ENCODE data around the gene ARF5. TPM values are rescaled to one million over a fixed set of nuclear protein-coding genes. Genes with fewer than 3 reads are reported as not detected.

Gene ARF5
- total RNA-seq, 1 donor: 75.6 TPM

DNA sequence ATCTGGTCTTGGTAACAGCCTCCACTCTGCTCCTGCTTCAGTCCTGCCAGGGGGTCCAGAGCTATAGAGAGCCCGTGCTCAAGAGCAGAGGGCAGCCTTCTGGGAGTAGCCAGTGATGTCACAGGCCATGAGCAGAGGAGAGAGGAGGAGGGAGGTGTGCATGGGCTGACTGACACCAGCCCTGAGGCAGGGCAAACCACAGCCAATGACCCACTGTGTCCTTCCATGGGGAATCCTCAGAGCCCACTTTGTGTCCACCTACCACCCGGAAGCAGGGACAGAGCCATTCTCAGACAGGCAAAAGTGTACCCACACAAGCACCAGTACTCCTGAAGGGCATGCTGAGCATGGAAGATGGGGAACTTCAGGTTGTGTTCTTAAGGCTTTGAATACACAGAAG is 29.8 kb downstream of the ARF5 start, which contains the start of gene PAX4:
Gene PAX4, minus strand, starts transcription at position 101 of the 400 bp plus-strand sequence. CDS start 2,214 bp downstream, outside the sequence.
- no peak for DNase-seq (ENCODE audit: low read depth)
- TF ChIP-seq, protein P1, sequence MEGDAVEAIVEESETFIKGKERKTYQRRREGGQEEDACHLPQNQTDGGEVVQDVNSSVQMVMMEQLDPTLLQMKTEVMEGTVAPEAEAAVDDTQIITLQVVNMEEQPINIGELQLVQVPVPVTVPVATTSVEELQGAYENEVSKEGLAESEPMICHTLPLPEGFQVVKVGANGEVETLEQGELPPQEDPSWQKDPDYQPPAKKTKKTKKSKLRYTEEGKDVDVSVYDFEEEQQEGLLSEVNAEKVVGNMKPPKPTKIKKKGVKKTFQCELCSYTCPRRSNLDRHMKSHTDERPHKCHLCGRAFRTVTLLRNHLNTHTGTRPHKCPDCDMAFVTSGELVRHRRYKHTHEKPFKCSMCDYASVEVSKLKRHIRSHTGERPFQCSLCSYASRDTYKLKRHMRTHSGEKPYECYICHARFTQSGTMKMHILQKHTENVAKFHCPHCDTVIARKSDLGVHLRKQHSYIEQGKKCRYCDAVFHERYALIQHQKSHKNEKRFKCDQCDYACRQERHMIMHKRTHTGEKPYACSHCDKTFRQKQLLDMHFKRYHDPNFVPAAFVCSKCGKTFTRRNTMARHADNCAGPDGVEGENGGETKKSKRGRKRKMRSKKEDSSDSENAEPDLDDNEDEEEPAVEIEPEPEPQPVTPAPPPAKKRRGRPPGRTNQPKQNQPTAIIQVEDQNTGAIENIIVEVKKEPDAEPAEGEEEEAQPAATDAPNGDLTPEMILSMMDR (IDR thresholded peaks at IDR 0.05; ENCODE audit: insufficient read depth, low read depth, low read length): no peak

GRCh38 chr7:127618775-127619174 is 30.6 kb downstream of the ARF5 start:
- no peak for DNase-seq (ENCODE audit: low read depth)
- TF ChIP-seq, protein P1 (IDR thresholded peaks at IDR 0.05; ENCODE audit: insufficient read depth, low read depth, low read length): no peak
- H3K4me3 ChIP-seq (ENCODE audit: low read depth, low read length): no peak overlapping the region

More for the DNA sequence above, 29.8 kb downstream of the ARF5 start, which contains the start of gene PAX4:
- H3K4me3 ChIP-seq (ENCODE audit: low read depth, low read length): no peak within 1 kb of the TSS

DNA sequence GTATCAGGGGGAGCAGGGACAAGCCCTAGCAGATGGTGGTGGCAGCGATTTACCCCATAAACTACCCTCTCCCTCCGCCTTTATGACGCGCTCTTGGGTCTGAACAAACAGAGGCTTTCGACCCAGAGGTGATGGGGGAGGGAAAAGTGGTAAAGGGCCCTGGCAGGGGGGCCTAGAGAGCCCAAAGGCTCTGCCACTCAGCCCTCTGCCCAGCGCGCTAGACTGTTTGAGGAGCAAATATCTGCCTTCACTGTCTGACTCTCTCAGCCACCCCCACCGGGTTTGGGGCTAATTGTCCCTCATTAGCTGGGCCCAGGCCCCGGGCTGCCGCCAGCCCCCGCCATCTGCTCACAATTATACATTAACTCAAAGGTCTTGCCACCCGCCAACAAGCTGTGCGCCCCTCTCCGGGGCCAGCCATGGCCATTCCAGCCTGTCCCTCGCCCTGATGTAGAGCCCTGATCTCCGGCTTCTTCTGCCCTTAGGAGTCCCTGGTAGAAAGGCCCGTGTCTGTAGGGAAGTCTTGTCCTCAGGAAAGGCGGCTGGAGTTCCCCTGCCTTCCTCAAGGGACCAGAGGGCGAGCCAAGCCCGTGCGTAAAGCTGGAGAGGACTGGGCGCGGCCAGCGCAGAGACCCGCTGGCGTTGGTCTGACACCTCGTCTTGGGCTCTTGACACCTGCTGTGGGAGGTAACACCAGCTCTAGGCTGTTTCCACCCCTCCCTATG is 31.6 kb downstream of the ARF5 start:
- DNase-seq (ENCODE audit: low read depth): no peak
- TF ChIP-seq, protein P1 (IDR thresholded peaks at IDR 0.05; ENCODE audit: insufficient read depth, low read depth, low read length): no peak
- no peak overlapping the region for H3K4me3 ChIP-seq (ENCODE audit: low read depth, low read length)

DNA sequence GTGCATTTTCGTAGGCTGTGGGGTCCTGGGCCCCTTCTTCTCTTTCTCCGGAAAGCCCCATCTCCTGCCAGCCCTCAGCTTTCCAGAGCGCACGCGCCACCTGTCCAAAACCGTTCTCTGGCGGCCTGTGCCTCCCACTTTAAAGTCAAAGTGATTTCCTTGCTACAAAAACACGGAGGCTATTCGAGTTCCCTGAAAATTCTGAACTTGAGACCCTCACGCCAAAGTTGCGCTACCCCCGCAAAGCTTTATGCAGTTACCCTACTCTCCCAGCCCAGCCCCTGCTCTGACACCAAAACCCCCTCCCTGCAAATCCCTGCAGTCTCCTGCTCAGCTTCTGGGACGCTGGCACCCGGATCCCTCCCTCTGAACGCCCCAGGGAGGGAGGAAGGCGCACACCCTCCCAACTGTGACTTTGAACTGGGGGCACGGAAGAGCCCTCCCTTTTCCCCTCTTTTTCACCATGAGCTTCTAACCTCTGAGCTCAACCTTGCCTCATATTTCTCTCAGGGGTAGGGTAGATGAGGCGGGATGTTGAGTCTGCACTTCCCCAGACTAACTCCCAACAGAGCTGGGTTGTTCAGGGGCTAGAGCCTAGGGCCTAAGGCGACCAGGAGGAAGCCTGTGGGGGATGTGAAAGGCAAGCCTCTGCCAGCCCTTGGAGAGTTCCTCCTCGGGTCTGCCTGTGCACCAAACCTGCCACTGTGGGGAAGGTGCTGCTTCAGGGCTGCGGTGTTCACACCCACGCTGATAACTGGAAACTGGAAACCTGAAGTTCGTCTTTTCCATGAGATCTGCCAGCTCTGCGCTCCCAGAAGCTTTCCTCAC is 32.4 kb downstream of the ARF5 start:
- no peak for DNase-seq (ENCODE audit: low read depth)
- TF ChIP-seq, protein P1 (IDR thresholded peaks at IDR 0.05; ENCODE audit: insufficient read depth, low read depth, low read length): no peak
- no peak overlapping the region for H3K4me3 ChIP-seq (ENCODE audit: low read depth, low read length)

GRCh38 chr7:127625331-127625730 is 37.1 kb downstream of the ARF5 start:
- TF ChIP-seq, protein P1 (IDR thresholded peaks at IDR 0.05; ENCODE audit: insufficient read depth, low read depth, low read length): no peak
- H3K4me3 ChIP-seq (ENCODE audit: low read depth, low read length): no peak overlapping the region
- no peak for DNase-seq (ENCODE audit: low read depth)

DNA sequence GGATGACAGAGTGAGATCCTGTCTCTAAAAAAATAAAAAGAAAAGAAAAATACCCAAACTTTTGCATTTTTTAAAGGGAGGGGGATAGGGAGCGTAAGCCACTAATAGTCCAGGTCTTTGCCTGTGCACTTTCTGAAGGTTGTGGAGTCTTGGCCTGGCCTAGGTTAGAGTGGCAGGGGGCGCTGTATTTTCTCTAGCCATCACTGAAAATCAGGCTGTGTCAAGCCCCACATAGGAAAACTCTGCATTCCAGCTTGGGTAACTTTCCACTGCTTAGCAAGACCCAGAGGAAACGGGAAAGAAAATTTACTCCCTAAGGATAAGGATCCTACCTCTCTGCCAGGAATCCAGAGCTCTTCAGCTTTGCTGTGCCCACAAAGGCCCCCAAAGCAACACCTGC is 40.2 kb downstream of the ARF5 start:
- peak; percentile 19 for DNase-seq (ENCODE audit: low read depth)
- TF ChIP-seq, protein P1 (IDR thresholded peaks at IDR 0.05; ENCODE audit: insufficient read depth, low read depth, low read length): peak; percentile 29
- H3K4me3 ChIP-seq (ENCODE audit: low read depth, low read length): no peak overlapping the region

Data from fibroblast of villous mesenchyme (primary cell).